Stimulated activated CD4-positive, alpha-beta T cell treated with anti-CD3 and anti-CD28 coated beads, TNF-alpha, amount 100 ng/mL, for 4 hours (primary cell): ENCODE results near the gene CCDC40.
A peak's percentile ranks its signal among the peaks of the same experiment; 100 is the strongest.

Experiments used
- DNase-seq, 3 experiments: peaks; one replicate each; pipeline ENCODE4 v3.0.0-alpha.2; 2020; ENCODE audit warnings: low read depth in 3 of 3

CCDC40 gene

GRCh38 chr17:80142929-80143328 lies 106.5 kb downstream of the CCDC40 start:
- DNase-seq: no peak

- DNase-seq: no peak
Measured at GRCh38 chr17:80145076-80146075, 108.9 kb downstream of the CCDC40 start.

- DNase-seq: peak in 2 of 3 experiments; percentile 9
Measured at GRCh38 chr17:80146121-80147034, 109.9 kb downstream of the CCDC40 start.

- DNase-seq: peak; percentile 88 to 95 (median 93)
Measured at GRCh38 chr17:80147035-80147822, 110.8 kb downstream of the CCDC40 start, which contains the start of gene EIF4A3. Gene EIF4A3 (minus strand): TSS chr17:80147128. CDS start chr17:80146961, 167 bp downstream.
